Activated CD4-positive, alpha-beta T cell treated with anti-CD3 and anti-CD28 coated beads, Interleukin-2, Interleukin-6, amounts not matched to agents 100 ng/mL and 50 ng/mL, durations not matched to agents 16 hours and 8 hours (primary cell): ENCODE data around the gene MARCO.
"Not testable (repeated sequence)": the region's sequence is repeated elsewhere in the genome, so short reads cannot be mapped to it uniquely, and the experiment has no call there.

Experiments used
- DNase-seq: peaks from one replicate; pipeline ENCODE4 v3.0.0-alpha.2; 2020

The MARCO gene

GRCh38 chr2:119008108-119008507 is 66.1 kb downstream of the MARCO start:
- no peak for DNase-seq

GRCh38 chr2:119009110-119009509 is 67.1 kb downstream of the MARCO start:
- no peak for DNase-seq

- no peak for DNase-seq
These were observed 68.3 kb downstream of the MARCO start for GRCh38 chr2:119010336-119010735.

- DNase-seq, result peak; percentile 21
These were observed 69.3 kb downstream of the MARCO start for GRCh38 chr2:119011162-119011909.

GRCh38 chr2:119011910-119012209 is 69.9 kb downstream of the MARCO start:
- no peak for DNase-seq

- no peak for DNase-seq
These were observed 70.6 kb downstream of the MARCO start for GRCh38 chr2:119012345-119013301.

GRCh38 chr2:119013671-119014070 is 71.7 kb downstream of the MARCO start:
- DNase-seq, result no peak

GRCh38 chr2:119015845-119016244 is 73.9 kb downstream of the MARCO start:
- DNase-seq, result no peak

- DNase-seq, result no peak
These were observed 77.5 kb downstream of the MARCO start for GRCh38 chr2:119019521-119019920.

GRCh38 chr2:119022678-119023077 is 80.7 kb downstream of the MARCO start:
- DNase-seq, result no peak

GRCh38 chr2:119023534-119023933 is 81.5 kb downstream of the MARCO start:
- no peak for DNase-seq

- DNase-seq, result no peak
These were observed 82.2 kb downstream of the MARCO start for GRCh38 chr2:119024152-119024551.

GRCh38 chr2:119024568-119024967 is 82.6 kb downstream of the MARCO start:
- no peak for DNase-seq

- no peak for DNase-seq
These were observed 83.0 kb downstream of the MARCO start for GRCh38 chr2:119025013-119025412.

GRCh38 chr2:119025762-119026351 is 83.9 kb downstream of the MARCO start:
- DNase-seq, result no peak

- DNase-seq, result no peak
These were observed 84.9 kb downstream of the MARCO start for GRCh38 chr2:119026890-119027289.

- peak; percentile 6 for DNase-seq
These were observed 86.6 kb downstream of the MARCO start for GRCh38 chr2:119028327-119029174.

GRCh38 chr2:119029297-119029696 is 87.3 kb downstream of the MARCO start:
- no peak for DNase-seq

- DNase-seq, result not testable (repeated sequence)
These were observed 95.9 kb downstream of the MARCO start for GRCh38 chr2:119037922-119038321.

GRCh38 chr2:119040730-119041129 is 98.7 kb downstream of the MARCO start:
- DNase-seq, result no peak
